Upper lobe of left lung (tissue), 4 donors: ENCODE data around the gene CCDC198.

Experiments used
- CTCF ChIP-seq, 6 experiments: fragments of 450-650 bp in 4 of 6; fragments of 200-600 bp in 2 of 6; sonication (generic) in 2 of 6; IDR thresholded peaks; one replicate each; pipeline ENCODE4 v1.5.1; 2016 to 2019; ENCODE audit warnings: antibody characterized with exemption in 6 of 6
- POLR2A ChIP-seq, 4 donors: fragments of 450-650 bp; IDR thresholded peaks; one replicate each; pipeline ENCODE4 v1.5.1; 2016 to 2017; ENCODE audit warnings: antibody characterized with exemption in 4 of 4, mild to moderate bottlenecking in 2 of 4
- POLR2AphosphoS5 ChIP-seq, 2 donors: sonication (generic); formaldehyde crosslinking; IDR thresholded peaks; one replicate each; pipeline ENCODE4 v1.5.1; 2017; ENCODE audit warnings: antibody characterized with exemption in 2 of 2

GRCh38 chr14:57486767-57487379 lies 6.8 kb downstream of the CCDC198 start:
- TF ChIP-seq CTCF (IDR thresholded peaks at IDR 0.05) (peak in 4 of 6 experiments; percentile 29 to 49 (median 35)), POLR2A (IDR thresholded peaks at IDR 0.05) (no peak), POLR2AphosphoS5 (IDR thresholded peaks at IDR 0.05) (no peak)
